OCI-LY7 (cell line): Measurements from ENCODE around the gene PARVB.

ENCODE experiments used
- EZH2phosphoT487 ChIP-seq: fragments of 200-600 bp; sonication (generic); IDR thresholded peaks from 2 replicates; pipeline ENCODE4 v1.6.1; 2018; ENCODE audit warnings: low read depth, borderline replicate concordance, mild to moderate bottlenecking, mixed run types, antibody characterized with exemption, low read length, moderate library complexity, mixed read lengths
- TF ChIP-seq, protein P1 (sequence below): fragments of 200-600 bp; sonication (generic); conservative IDR thresholded peaks from 2 replicates; pipeline ENCODE4 v1.5.1; 2014; ENCODE audit warnings: mild to moderate bottlenecking, antibody characterized with exemption, low read length, moderate library complexity, mixed read lengths

- TF ChIP-seq, protein P1, sequence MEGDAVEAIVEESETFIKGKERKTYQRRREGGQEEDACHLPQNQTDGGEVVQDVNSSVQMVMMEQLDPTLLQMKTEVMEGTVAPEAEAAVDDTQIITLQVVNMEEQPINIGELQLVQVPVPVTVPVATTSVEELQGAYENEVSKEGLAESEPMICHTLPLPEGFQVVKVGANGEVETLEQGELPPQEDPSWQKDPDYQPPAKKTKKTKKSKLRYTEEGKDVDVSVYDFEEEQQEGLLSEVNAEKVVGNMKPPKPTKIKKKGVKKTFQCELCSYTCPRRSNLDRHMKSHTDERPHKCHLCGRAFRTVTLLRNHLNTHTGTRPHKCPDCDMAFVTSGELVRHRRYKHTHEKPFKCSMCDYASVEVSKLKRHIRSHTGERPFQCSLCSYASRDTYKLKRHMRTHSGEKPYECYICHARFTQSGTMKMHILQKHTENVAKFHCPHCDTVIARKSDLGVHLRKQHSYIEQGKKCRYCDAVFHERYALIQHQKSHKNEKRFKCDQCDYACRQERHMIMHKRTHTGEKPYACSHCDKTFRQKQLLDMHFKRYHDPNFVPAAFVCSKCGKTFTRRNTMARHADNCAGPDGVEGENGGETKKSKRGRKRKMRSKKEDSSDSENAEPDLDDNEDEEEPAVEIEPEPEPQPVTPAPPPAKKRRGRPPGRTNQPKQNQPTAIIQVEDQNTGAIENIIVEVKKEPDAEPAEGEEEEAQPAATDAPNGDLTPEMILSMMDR = no peak
- TF ChIP-seq EZH2phosphoT487 = no peak
Measured at GRCh38 chr22:44093791-44094190, 69.7 kb downstream of the PARVB start.
